Right lobe of liver (tissue), 6 donors: Measurements from ENCODE around the gene POMT1. TPM values are rescaled to one million over a fixed set of nuclear protein-coding genes. Genes with fewer than 3 reads are reported as not detected.

Experiments used
- ATAC-seq, 4 donors: fragments of 200-7000 bp; cut with Tn5 transposase; one replicate each; pipeline ENCODE4 v1.9.1; 2020; ENCODE audit warnings: mild to moderate bottlenecking in 4 of 4, moderate library complexity in 4 of 4
- DNase-seq, 3 donors: peaks; one replicate each; pipeline ENCODE4 v3.0.0-alpha.2; 2020
- H3K27ac ChIP-seq, 3 donors: fragments of 200-600 bp; one replicate each; pipeline ENCODE4 v1.8.0; 2022
- H3K27me3 ChIP-seq, 2 donors: fragments of 200-600 bp; one replicate each; pipeline ENCODE4 v1.8.0; 2022
- H3K36me3 ChIP-seq, 4 donors: fragments of 200-600 bp; sonication (generic) in 1 of 4; one replicate each; pipeline versions ENCODE4 v1.5.1 to v1.8.0; 2017 to 2022; ENCODE audit warnings: control low read depth in 1 of 4
- H3K4me1 ChIP-seq, 4 donors: fragments of 200-600 bp; sonication (generic) in 1 of 4; one replicate each; pipeline versions ENCODE4 v1.5.1 to v1.8.0; 2017 to 2022; ENCODE audit warnings: control low read depth in 1 of 4
- H3K4me3 ChIP-seq, 3 donors: fragments of 200-600 bp; one replicate each; pipeline ENCODE4 v1.8.0; 2022
- H3K9me3 ChIP-seq, 4 donors: fragments of 200-600 bp; sonication (generic) in 1 of 4; one replicate each; pipeline versions ENCODE4 v1.5.1 to v1.8.0; 2017 to 2022; ENCODE audit warnings: control low read depth in 1 of 4
- POLR2A ChIP-seq: fragments of 450-650 bp; IDR thresholded peaks from one replicate; pipeline ENCODE4 v1.6.1; 2017; ENCODE audit warnings: antibody characterized with exemption, mild to moderate bottlenecking
- WGBS: methylation state at CpG from one replicate; pipeline ENCODE4 v1.1.6; 2018; ENCODE audit warnings: low coverage, low lambda C conversion rate; ENCODE audit not compliant: insufficient coverage; ENCODE audit errors: missing lambda C conversion rate; 5-methylcytosine and 5-hydroxymethylcytosine counted together
- intact Hi-C, 2 donors: fragments of 100-400 bp; cut with DNase I; formaldehyde crosslinking; loops; one replicate each; pipeline versions ENCODE4 v1.11.2 to v1.14.1; 2022
- total RNA-seq, 6 experiments: library from RNA; depleted of rRNA in 2 of 6; stranded (reverse); fragments of >200 nt in 2 of 6; fragmentation: NEBNext Ultra II Directional in 3 of 6; extraction: Animal tissue kit (Norgen Biotek cat#: 25700) in 3 of 6; gene quantifications; one replicate each; pipeline versions ENCODE4 v1.1.0 to v1.2.4, GENCODE V29; 2016 to 2023
- TF ChIP-seq, protein P1 (sequence below), 4 donors: fragments of 200-600 bp in 3 of 4; fragments of 450-650 bp in 1 of 4; IDR thresholded peaks; one replicate each; pipeline versions ENCODE4 v1.5.1 to v1.8.0; 2016 to 2022; ENCODE audit warnings: antibody characterized with exemption in 4 of 4, mild to moderate bottlenecking in 2 of 4
- donor health status: DM: no; HTN: yes; CAD: no.
- donor health status: DM: no; HTN: no; CAD: no.
- donor health status: DM: no; HTN: no; CAD: no.
- donor health status: DM: no; HTN: yes; CAD: no.
- donor health status: DM: no; HTN: yes; CAD: no.

POMT1 gene
- total RNA-seq, 6 experiments from 2014 or later = 14.3 to 17.7 (median 15.7) TPM

DNA sequence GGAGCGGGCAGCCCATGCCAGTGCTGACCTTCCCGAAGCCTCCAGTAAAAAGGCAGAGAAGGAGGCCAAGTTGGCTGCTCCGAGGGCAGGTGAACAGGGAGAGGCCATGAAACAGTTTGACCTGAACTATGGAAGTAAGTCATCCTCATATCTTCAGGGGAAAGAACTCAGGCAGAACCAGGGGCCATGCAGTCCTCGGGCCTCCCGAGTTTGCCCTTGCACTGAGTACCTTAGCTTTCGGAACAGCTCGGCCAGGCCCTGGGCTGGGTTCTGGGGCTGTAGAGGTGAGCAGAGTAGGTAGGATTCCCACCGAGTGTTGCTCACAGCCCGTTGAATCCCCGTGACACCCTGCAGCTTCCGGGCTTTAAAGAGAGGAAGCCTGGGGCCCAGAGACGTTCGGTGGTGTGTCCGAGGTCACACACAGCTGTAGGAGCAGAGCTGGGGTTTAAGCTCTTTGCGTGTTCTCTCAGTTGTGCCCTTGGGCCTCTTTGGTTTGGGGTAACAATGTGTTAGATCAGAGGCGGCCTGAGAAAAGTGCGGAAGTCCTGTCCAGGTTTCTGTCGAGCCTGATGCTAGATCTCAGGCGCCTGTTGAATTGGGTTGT, 24.8 kb upstream of the POMT1 start:
- Histone ChIP-seq H3K4me3 (no peak overlapping the region), H3K9me3 (no peaks in the 10 kb centered on the region), H3K4me1 (peaks cover 0 to 5% (median 0%) of the 10 kb centered on the region in 4 donors), H3K27ac (no peak overlapping the region), H3K36me3 (peaks cover 5 to 98% (median 59%) of the 10 kb centered on the region in 4 donors), H3K27me3 (no peaks in the 10 kb centered on the region)
- 58% methylated on average over 4 of the region's 19 CpGs for WGBS
- intact Hi-C loops = loop anchor here in 1 of 2 donors (10.0 kb wide), 1 partner anchor 123 kb away; no protein-coding TSS in a partner anchor
- ATAC-seq (no peak), DNase-seq (peak in 1 of 3 donors; percentile 30)
- TF ChIP-seq POLR2A = no peak
- TF ChIP-seq, protein P1, sequence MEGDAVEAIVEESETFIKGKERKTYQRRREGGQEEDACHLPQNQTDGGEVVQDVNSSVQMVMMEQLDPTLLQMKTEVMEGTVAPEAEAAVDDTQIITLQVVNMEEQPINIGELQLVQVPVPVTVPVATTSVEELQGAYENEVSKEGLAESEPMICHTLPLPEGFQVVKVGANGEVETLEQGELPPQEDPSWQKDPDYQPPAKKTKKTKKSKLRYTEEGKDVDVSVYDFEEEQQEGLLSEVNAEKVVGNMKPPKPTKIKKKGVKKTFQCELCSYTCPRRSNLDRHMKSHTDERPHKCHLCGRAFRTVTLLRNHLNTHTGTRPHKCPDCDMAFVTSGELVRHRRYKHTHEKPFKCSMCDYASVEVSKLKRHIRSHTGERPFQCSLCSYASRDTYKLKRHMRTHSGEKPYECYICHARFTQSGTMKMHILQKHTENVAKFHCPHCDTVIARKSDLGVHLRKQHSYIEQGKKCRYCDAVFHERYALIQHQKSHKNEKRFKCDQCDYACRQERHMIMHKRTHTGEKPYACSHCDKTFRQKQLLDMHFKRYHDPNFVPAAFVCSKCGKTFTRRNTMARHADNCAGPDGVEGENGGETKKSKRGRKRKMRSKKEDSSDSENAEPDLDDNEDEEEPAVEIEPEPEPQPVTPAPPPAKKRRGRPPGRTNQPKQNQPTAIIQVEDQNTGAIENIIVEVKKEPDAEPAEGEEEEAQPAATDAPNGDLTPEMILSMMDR (IDR thresholded peaks at IDR 0.05) = no peak

DNA sequence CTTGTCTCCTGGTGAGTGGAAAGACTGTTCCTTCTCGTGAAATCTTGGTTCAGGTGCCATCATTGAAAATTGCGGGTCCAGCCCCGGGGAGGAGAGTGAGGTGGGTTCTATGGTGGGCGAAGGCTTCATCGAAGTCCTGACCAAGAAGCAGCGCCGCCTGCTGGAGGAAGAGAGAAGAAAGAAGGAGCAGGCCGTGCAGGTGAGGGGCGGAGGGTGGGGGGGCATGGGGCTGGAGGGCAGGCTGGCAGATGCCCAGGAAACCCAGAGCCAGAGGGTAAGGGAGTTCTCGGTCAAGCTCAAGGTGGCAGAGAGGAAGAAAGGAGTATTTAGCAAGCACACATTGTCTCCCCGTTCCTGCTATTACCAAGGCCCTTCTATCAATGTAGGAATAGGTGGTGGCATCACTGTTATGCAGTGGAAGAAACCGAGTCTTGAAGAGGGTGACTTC, 24.3 kb upstream of the POMT1 start:
- Histone ChIP-seq H3K27ac (no peak overlapping the region), H3K4me3 (no peak overlapping the region), H3K27me3 (no peaks in the 10 kb centered on the region), H3K9me3 (no peaks in the 10 kb centered on the region), H3K36me3 (peaks cover 5 to 98% (median 58%) of the 10 kb centered on the region in 4 donors), H3K4me1 (no peaks in the 10 kb centered on the region)
- 49% methylated on average over 10 of the region's 12 CpGs for whole genome bisulfite sequencing
- TF ChIP-seq POLR2A = no peak
- TF ChIP-seq, protein P1 (IDR thresholded peaks at IDR 0.05) = peak in 3 of 4 donors; percentile 39 to 51 (median 48)
- DNase-seq = peak in 1 of 3 donors; percentile 55
- peak in 3 of 4 donors; percentile 8 to 45 (median 15) for ATAC-seq
- intact Hi-C loops = loop anchor here in 1 of 2 donors (10.0 kb wide), 1 partner anchor 124 kb away; no protein-coding TSS in a partner anchor

GRCh38 chr9:131478911-131479310, 23.8 kb upstream of the POMT1 start:
- WGBS = 74% methylated on average over 3 of the region's 10 CpGs
- no peak overlapping the region for H3K4me3 ChIP-seq
- no peaks in the 10 kb centered on the region for H3K4me1 ChIP-seq
- no peaks in the 10 kb centered on the region for H3K27me3 ChIP-seq
- DNase-seq = peak in 1 of 3 donors; percentile 7
- H3K27ac ChIP-seq = no peak overlapping the region
- H3K9me3 ChIP-seq = no peaks in the 10 kb centered on the region
- H3K36me3 ChIP-seq = peaks cover 5 to 98% (median 59%) of the 10 kb centered on the region in 4 donors
- TF ChIP-seq POLR2A = no peak
- TF ChIP-seq, protein P1 (IDR thresholded peaks at IDR 0.05) = no peak
- intact Hi-C loops = loop anchor here in 1 of 2 donors (10.0 kb wide), 1 partner anchor 124 kb away; no protein-coding TSS in a partner anchor
- ATAC-seq = no peak

DNA sequence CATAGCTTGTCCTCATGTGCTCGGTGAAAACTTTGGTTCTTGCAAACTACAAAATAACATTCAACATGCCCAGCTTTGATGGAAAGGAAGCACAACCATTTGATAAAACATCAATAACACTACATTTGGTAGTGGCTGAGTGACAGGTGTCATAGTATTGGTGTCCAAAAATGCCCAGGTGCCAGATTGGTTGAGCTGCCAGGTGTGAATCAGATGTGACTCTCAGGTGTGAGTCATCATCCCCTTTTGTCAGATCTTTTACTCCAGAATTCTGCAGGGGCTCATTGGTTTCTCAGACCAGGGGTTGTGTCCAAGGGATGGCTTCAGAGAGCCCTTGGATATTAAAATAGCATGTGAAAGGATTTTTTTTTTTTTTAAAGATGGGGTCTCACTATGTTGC, 22.5 kb upstream of the POMT1 start:
- TF ChIP-seq, protein P1 (IDR thresholded peaks at IDR 0.05) = no peak
- TF ChIP-seq POLR2A = no peak
- no peak for ATAC-seq
- no peaks in the 10 kb centered on the region for H3K9me3 ChIP-seq
- intact Hi-C loops = no loop called here
- peaks cover 0 to 98% (median 58%) of the 10 kb centered on the region in 4 donors for H3K36me3 ChIP-seq
- H3K4me3 ChIP-seq = no peak overlapping the region
- 100% methylated on average over 1 of the region's 1 CpG for whole genome bisulfite sequencing
- no peak for DNase-seq
- no peak overlapping the region for H3K27ac ChIP-seq
- no peaks in the 10 kb centered on the region for H3K27me3 ChIP-seq
- no peaks in the 10 kb centered on the region for H3K4me1 ChIP-seq
